ENCODE data around the gene USP10.

The USP10 gene

DNA sequence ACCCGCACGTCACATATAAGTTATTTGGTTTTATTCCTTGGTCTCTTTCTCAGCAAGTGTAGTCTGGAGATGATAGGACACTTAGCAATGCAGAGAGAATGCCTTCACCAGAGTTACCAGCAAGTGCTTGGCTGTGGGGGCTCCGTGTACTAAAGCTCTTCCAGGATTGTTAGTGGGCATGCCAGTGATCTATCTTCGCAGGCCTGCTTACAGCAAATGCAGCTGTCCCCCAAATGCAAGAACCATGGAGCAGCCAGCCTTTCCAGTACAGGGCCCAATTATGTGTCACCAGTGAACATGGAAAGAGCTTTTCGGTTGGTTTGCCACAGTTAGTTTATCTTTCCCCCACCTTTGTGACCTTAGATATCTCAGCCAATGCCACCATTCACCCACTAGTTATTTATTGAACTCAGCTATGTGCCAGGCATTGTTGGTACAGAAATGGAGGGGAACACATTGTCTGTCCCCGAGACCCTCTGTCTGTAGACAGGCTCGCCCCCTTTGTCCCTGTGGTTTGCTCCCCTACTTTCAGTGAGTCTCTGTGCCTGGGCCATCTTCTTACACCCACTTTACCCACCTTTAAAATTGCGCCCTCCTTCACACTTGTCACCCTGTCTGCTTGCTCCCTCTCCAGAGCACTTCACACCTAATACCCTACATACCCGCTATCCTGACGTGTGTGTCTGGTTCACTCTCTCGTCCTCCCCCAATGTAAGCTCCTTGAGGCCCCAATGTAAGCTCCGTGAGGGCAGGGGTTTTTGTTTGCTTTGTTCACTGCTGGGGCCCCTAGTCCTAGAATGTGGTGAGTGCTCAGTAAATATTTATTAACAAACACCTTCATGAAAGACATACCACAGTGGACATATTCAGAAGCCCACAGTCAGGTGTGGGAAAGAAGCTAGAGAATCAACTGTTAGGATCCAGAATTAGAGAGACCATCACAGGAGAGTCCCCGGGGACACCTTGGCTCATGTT lies 13.3 kb downstream of the USP10 start:
- no peak for TF ChIP-seq CTCF (conservative IDR thresholded peaks at IDR 0.05; ENCODE audit: low read length)
- no peak for DNase-seq (ENCODE audit: low read depth)
- no peak overlapping the region for H3K4me3 ChIP-seq (ENCODE audit: low read length)

- no peak for TF ChIP-seq CTCF (conservative IDR thresholded peaks at IDR 0.05; ENCODE audit: low read length)
- no peak for DNase-seq (ENCODE audit: low read depth)
- H3K4me3 ChIP-seq (ENCODE audit: low read length): no peak overlapping the region
These were observed 14.2 kb downstream of the USP10 start for GRCh38 chr16:84714028-84714427.

DNA sequence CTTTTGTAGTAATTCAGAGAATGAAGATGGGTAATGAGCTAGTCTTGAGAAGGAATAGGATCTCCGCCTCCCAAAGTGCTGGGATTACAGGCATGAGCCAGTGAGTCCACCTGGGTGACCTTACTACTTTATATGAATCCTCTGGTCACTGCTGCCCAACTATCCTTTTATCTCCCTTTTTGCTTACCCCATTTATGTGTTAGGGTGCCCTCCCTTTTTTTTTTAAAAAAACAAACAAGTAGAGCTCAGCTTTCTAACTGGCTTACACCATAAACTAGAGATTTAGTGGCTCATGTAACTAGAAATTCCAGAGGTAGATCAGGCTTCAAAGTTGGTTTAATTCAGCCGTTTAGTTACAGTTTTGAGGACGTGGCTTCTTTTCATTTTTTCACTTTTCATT lies 15.6 kb downstream of the USP10 start:
- DNase-seq (ENCODE audit: low read depth): no peak
- H3K4me3 ChIP-seq (ENCODE audit: low read length): no peak overlapping the region
- no peak for TF ChIP-seq CTCF (conservative IDR thresholded peaks at IDR 0.05; ENCODE audit: low read length)

GRCh38 chr16:84715854-84716253 lies 16.1 kb downstream of the USP10 start:
- H3K4me3 ChIP-seq (ENCODE audit: low read length): no peak overlapping the region
- no peak for DNase-seq (ENCODE audit: low read depth)
- TF ChIP-seq CTCF (conservative IDR thresholded peaks at IDR 0.05; ENCODE audit: low read length): no peak

- no peak for TF ChIP-seq CTCF (conservative IDR thresholded peaks at IDR 0.05; ENCODE audit: low read length)
- no peak overlapping the region for H3K4me3 ChIP-seq (ENCODE audit: low read length)
- DNase-seq (ENCODE audit: low read depth): no peak
These were observed 16.9 kb downstream of the USP10 start for GRCh38 chr16:84716740-84717139.

- H3K4me3 ChIP-seq (ENCODE audit: low read length): no peak overlapping the region
- TF ChIP-seq CTCF (conservative IDR thresholded peaks at IDR 0.05; ENCODE audit: low read length): no peak
- no peak for DNase-seq (ENCODE audit: low read depth)
These were observed 17.7 kb downstream of the USP10 start for GRCh38 chr16:84717484-84717883.

- peak; percentile 77 for DNase-seq (ENCODE audit: low read depth)
- no peak for TF ChIP-seq CTCF (conservative IDR thresholded peaks at IDR 0.05; ENCODE audit: low read length)
These were observed 20.4 kb downstream of the USP10 start for GRCh38 chr16:84720177-84720579.

More at GRCh38 chr16:84720177-84720579, 20.4 kb downstream of the USP10 start:
- H3K4me3 ChIP-seq (ENCODE audit: low read length): no peak overlapping the region
